Pancreas (tissue), 10 donors: ENCODE data around the gene FCRLB. TPM values are rescaled to one million over a fixed set of nuclear protein-coding genes. Genes with fewer than 3 reads are reported as not detected.
"Not testable (repeated sequence)": the region's sequence is repeated elsewhere in the genome, so short reads cannot be mapped to it uniquely, and the experiment has no call there.

Source experiments
- ATAC-seq, 4 donors: fragments of 200-7000 bp; cut with Tn5 transposase; one replicate each; pipeline versions ENCODE4 v1.8.0 to v1.9.1; 2020; ENCODE audit warnings: mild to moderate bottlenecking in 4 of 4, moderate library complexity in 4 of 4
- DNase-seq, 6 donors: peaks; one replicate each; pipeline ENCODE4 v3.0.0-alpha.2; 2020
- FAIRE-seq: peaks from 2 replicates; lab custom pipeline; 2012; peaks lifted over from hg19 to GRCh38; lab: Jason Lieb, UNC
- H3K27ac ChIP-seq, 4 donors: fragments of 200-600 bp; sonication (generic); 1 replicate in 3 of 4; 2 replicates in 1 of 4; pipeline versions ENCODE4 v1.5.0 to v1.8.0; 2020
- H3K27me3 ChIP-seq, 4 donors: fragments of 200-600 bp; one replicate each; pipeline ENCODE4 v1.8.0; 2021
- H3K36me3 ChIP-seq, 3 donors: fragments of 200-600 bp; sonication (generic) in 1 of 3; one replicate each; pipeline versions ENCODE4 v1.5.0 to v1.8.0; 2020 to 2021
- H3K4me1 ChIP-seq, 3 donors: fragments of 200-600 bp; one replicate each; pipeline ENCODE4 v1.8.0; 2021
- H3K4me3 ChIP-seq, 4 donors: fragments of 200-600 bp; sonication (generic) in 2 of 4; one replicate each; pipeline versions ENCODE4 v1.5.0 to v1.8.0; 2020 to 2021
- H3K9me3 ChIP-seq, 4 donors: fragments of 200-600 bp; one replicate each; pipeline ENCODE4 v1.8.0; 2021
- WGBS, 2 donors: extraction: QIAGEN DNeasy Blood & Tissue Kit; methylation state at CpG; one replicate each; pipeline ENCODE4 v1.1.7; 2013; 5-methylcytosine and 5-hydroxymethylcytosine counted together
- intact Hi-C, 3 donors: fragments of 100-400 bp; cut with DNase I; formaldehyde crosslinking; loops; one replicate each; pipeline versions ENCODE4 v1.11.1 to v1.14.2; 2022
- polyA plus RNA-seq, 2 donors: library from polyadenylated mRNA; stranded (reverse); fragments of 200-250 nt; gene quantifications; one replicate each; pipeline ENCODE4 v1.2.3, GENCODE V29; 2013
- total RNA-seq, 6 donors: library from RNA; stranded (reverse); fragmentation: NEBNext Ultra II Directional in 4 of 6; extraction: Animal tissue kit (Norgen Biotek cat#: 25700) in 4 of 6; gene quantifications; one replicate each; pipeline versions ENCODE4 v1.2.1 to v1.2.4, GENCODE V29; 2021 to 2023
- TF ChIP-seq, protein P1 (sequence below), 4 donors: fragments of 200-600 bp; sonication (generic) in 3 of 4; IDR thresholded peaks; one replicate each; pipeline versions ENCODE4 v1.5.0 to v1.8.0; 2021; ENCODE audit warnings: antibody characterized with exemption in 4 of 4
- donor health status: healthy with polysubstance abuse.
- donor health status: DM: no; HTN: no; CAD: no; lungs with moderate emphysema.
- donor health status: DM: no; HTN: no; CAD: no.
- donor health status: control.
- donor health status: control.
- donor health status: Bipolar disorder and iron deficiency.
- donor health status: DM: yes; HTN: yes; CAD: no.
- donor health status: DM: no; HTN: no; CAD: no.
- donor health status: DM: no; HTN: no; CAD: no.
- donor health status: DM: yes; HTN: yes; CAD: no.

FCRLB gene
- total and polyA plus RNA-seq, 8 donors, result 0.14 to 0.51 (median 0.36) TPM

DNA sequence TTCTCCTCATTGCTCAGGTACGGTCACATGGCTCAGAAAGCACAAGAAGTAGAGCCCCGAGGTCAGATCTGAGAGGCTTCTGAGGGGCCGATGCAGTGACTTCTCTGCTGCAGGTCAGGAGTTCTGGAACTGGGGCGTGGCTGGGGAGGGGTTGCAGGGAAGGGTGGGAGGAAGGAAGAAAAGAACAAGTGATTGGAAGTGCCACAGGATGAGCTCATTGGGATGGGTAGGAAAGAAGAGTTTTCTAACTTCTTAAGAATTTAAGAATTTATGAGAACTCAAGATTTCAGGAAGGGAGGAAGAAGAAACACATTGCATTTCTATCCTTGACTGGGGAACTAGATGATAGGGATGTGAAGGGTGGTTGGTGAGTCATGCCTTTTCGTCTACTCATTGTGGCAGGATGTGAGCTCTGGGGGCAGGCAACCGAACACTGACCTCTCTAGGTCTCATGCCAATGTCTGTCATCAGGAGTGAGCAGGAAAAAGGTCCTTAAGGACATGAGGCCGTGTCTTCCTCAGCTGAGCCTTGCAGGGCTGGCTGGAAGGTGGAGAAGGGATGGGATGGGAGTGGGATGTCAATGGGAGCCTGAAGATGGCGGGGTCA lies 497 bp downstream of the FCRLB start:
- Histone ChIP-seq H3K27ac (no peak overlapping the region), H3K4me1 (peaks cover 0 to 7% (median 0%) of the 10 kb centered on the region in 3 donors), H3K4me3 (no peak overlapping the region), H3K27me3 (no peaks in the 10 kb centered on the region), H3K36me3 (no peaks in the 10 kb centered on the region), H3K9me3 (no peaks in the 10 kb centered on the region)
- WGBS, 2 donors, result 54 to 56% methylated on average over 8 of the region's 8 CpGs
- no peak for DNase-seq
- intact Hi-C loops, result no loop called here
- FAIRE-seq, result no peak
- ATAC-seq, result no peak
- TF ChIP-seq, protein P1, sequence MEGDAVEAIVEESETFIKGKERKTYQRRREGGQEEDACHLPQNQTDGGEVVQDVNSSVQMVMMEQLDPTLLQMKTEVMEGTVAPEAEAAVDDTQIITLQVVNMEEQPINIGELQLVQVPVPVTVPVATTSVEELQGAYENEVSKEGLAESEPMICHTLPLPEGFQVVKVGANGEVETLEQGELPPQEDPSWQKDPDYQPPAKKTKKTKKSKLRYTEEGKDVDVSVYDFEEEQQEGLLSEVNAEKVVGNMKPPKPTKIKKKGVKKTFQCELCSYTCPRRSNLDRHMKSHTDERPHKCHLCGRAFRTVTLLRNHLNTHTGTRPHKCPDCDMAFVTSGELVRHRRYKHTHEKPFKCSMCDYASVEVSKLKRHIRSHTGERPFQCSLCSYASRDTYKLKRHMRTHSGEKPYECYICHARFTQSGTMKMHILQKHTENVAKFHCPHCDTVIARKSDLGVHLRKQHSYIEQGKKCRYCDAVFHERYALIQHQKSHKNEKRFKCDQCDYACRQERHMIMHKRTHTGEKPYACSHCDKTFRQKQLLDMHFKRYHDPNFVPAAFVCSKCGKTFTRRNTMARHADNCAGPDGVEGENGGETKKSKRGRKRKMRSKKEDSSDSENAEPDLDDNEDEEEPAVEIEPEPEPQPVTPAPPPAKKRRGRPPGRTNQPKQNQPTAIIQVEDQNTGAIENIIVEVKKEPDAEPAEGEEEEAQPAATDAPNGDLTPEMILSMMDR (IDR thresholded peaks at IDR 0.05), result no peak

DNA sequence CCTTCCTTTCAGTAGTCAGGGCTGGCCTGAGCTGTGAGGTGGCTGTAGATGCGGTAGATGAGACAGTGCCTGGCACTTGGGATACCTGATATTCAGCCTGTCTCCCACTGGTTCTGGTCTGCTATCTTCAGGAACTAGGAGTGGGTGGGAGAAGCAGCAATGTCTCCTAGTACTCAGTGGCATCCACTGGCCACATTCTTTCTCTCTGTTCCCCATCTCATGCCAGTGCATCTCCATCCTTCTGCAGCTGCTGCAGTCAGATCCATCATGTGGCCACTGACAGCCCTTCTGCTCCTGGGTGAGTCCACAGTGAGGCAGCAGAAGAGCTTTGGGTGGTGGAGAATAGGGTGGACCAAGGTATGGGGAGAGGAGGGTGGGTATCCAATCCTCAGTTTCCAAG lies 1.1 kb downstream of the FCRLB start:
- Histone ChIP-seq H3K27ac (no peak overlapping the region), H3K27me3 (no peaks in the 10 kb centered on the region), H3K4me1 (peaks cover 0 to 7% (median 0%) of the 10 kb centered on the region in 3 donors), H3K9me3 (no peaks in the 10 kb centered on the region), H3K36me3 (no peaks in the 10 kb centered on the region), H3K4me3 (no peak overlapping the region)
- ATAC-seq, result no peak
- FAIRE-seq, result no peak
- intact Hi-C loops, result no loop called here
- TF ChIP-seq, protein P1 (IDR thresholded peaks at IDR 0.05), result no peak
- DNase-seq, result no peak
- 68% methylated on average over 1 of the region's 1 CpG; no CpG with 5 or more reads in 1 of the 2 donors for WGBS, 2 donors

DNA sequence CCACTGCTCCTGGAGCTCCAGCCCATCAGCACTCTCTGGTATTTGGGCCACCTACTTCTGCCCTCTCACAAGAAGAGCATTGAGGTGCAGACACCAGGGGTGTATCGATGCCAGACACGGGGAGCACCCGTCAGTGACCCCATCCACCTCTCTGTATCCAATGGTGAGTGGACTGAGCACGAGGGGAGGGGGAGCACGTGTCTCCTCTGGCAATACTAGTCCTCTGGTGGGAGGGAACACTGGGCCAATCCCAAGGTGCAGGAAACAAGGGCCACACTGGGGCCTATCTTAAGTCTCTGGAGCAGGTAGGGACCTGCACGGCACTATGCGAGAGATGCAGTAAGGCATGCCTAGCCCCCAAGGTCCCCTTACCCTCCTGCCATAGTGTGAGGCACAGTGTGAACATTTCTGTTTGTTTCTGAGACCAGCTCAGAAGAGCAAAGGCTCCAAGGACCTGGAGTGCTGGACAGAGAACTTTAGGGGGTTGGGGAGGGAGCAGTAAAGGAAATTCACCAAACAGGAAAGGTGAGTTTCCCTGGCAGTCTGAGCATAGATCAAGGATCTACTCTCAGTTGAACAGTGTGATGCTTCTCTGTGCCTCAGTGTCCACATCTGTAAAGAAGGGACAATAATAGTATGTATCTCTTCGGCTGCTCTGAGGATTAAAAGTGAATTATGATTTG lies 2.3 kb downstream of the FCRLB start:
- TF ChIP-seq, protein P1 (IDR thresholded peaks at IDR 0.05), result no peak
- 68 to 81% methylated on average over 8 of the region's 8 CpGs for WGBS, 2 donors
- intact Hi-C loops, result no loop called here
- Histone ChIP-seq H3K4me1 (peaks cover 0 to 7% (median 0%) of the 10 kb centered on the region in 3 donors), H3K9me3 (no peaks in the 10 kb centered on the region), H3K27ac (no peak overlapping the region), H3K27me3 (no peaks in the 10 kb centered on the region), H3K36me3 (no peaks in the 10 kb centered on the region), H3K4me3 (no peak overlapping the region)
- ATAC-seq, result no peak
- DNase-seq, result no peak
- no peak for FAIRE-seq

DNA sequence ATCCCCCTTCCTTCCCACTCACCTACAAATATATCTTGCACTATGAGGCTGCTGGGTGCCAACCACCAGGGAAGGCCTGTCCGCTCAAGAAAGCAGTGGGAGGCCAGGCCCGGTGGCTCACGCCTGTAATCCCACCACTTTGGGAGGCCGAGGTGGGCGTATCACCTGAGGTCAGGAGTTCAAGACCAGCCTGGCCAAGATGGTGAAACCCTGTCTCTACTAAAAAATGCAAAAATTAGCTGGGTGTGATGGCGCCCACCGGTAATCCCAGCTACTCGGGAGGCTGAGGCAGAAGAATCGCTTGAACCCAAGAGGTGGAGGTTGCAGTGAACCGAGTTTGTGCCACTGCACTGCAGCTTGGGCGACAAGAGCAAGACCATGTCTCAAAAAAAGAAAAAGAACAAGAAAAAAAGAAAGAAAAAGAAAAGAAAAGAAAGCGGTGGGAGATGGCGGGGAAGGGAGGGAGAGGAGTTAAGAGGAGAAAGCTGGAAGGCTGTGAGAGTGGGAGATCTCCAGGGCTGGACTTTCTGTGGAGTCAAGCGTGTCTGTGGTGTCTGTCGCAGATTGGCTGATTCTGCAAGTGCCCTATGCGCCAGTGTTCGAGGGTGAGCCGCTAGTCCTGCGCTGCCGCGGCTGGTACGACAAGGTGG lies 4.0 kb downstream of the FCRLB start:
- H3K9me3 ChIP-seq, ATAC-seq, FAIRE-seq, intact Hi-C loops, H3K4me1 ChIP-seq, H3K27me3 ChIP-seq, DNase-seq, H3K36me3 ChIP-seq: not testable (repeated sequence)
- 44 to 45% methylated on average over 22 of the region's 22 CpGs for WGBS, 2 donors
- Histone ChIP-seq H3K4me3 (peak overlapping the region; percentile 68 to 90 (median 74)), H3K27ac (peak overlapping the region in 1 of 4 donors; percentile 83)

DNA sequence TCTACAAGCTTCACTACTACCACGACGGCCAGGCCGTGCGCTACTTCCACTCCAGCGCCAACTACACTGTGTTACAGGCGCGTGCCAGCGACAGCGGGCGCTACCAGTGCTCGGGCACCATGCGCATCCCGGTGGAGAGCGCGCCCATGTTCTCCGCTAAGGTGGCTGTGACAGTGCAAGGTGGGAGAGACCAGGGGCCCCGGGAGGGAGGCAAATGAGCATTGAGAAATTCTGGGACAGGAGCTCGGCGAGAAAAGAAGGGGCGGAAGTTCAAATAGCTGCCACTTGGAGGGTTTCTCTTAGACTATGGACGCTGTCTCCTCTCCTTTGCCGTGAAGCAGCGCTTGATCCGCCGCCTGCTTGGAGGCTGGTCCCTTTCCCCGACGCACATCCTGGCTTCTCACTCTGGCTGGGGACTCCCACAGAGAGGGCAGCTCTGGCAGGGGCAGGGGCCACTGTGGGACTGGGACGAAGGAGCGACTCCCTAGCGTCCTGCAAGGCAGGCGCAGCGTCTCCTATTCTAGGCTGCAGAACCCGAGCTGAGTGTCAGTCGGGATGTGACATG lies 4.6 kb downstream of the FCRLB start:
- intact Hi-C loops, result no loop called here
- Histone ChIP-seq H3K27me3 (no peaks in the 10 kb centered on the region), H3K36me3 (no peaks in the 10 kb centered on the region), H3K27ac (peak overlapping the region; percentile 24 to 83 (median 75)), H3K4me3 (peak overlapping the region; percentile 68 to 90 (median 74)), H3K9me3 (no peaks in the 10 kb centered on the region), H3K4me1 (peaks cover 0 to 7% (median 0%) of the 10 kb centered on the region in 3 donors)
- TF ChIP-seq, protein P1 (IDR thresholded peaks at IDR 0.05), result no peak
- DNase-seq (peak; percentile 24 to 80 (median 52)), FAIRE-seq (no peak), ATAC-seq (peak; percentile 39 to 52 (median 50))
- 0 to 1% methylated on average over 30 to 34 of the region's 34 CpGs for WGBS, 2 donors
